Cardiac muscle cell (in vitro differentiated cells and primary cell): Measurements from ENCODE around the gene SPRN. TPM values are rescaled to one million over a fixed set of nuclear protein-coding genes. Genes with fewer than 3 reads are reported as not detected.
A peak's percentile ranks its signal among the peaks of the same experiment; 100 is the strongest.

ENCODE experiments used
- DNase-seq, 2 donors: peaks; one replicate each; pipeline versions ENCODE4 v3.0.0 to v3.0.0-alpha.2; 2010 to 2017; ENCODE audit warnings: low read depth in 1 of 2, low spot score in 1 of 2
- H3K27ac ChIP-seq: fragments of 200-600 bp; sonication (generic); 2 replicates; pipeline ENCODE4 v1.5.1; 2016
- H3K27me3 ChIP-seq: fragments of 200-600 bp; sonication (generic); 2 replicates; pipeline ENCODE4 v1.6.0; 2016; ENCODE audit warnings: control low read depth
- H3K36me3 ChIP-seq: fragments of 200-600 bp; sonication (generic); 2 replicates; pipeline ENCODE4 v1.5.1; 2016; ENCODE audit warnings: control low read depth
- H3K4me1 ChIP-seq: fragments of 200-600 bp; sonication (generic); 2 replicates; pipeline ENCODE4 v1.8.1; 2017; ENCODE audit warnings: low read depth, mild to moderate bottlenecking, mixed run types
- H3K4me3 ChIP-seq: fragments of 200-600 bp; sonication (generic); 2 replicates; pipeline ENCODE4 v1.5.1; 2016; ENCODE audit warnings: mild to moderate bottlenecking
- H3K9me3 ChIP-seq: fragments of 200-600 bp; sonication (generic); 2 replicates; pipeline ENCODE4 v1.5.1; 2017; ENCODE audit warnings: low read depth, mild to moderate bottlenecking, control low read depth
- CTCF ChIP-seq: IDR thresholded peaks from 2 replicates; pipeline ENCODE4 v1.5.1; 2012; ENCODE audit warnings: low read depth, mild to moderate bottlenecking, low read length
- polyA plus RNA-seq: library from polyadenylated mRNA; unstranded; fragments of >200 nt; fragmentation: Nextera tagmentation; extraction: Ambion mirVana; gene quantifications from 2 replicates; pipeline ENCODE4 v1.2.1, GENCODE V29; 2016
- total RNA-seq: library from RNA; depleted of rRNA; stranded (reverse); fragments of >200 nt; gene quantifications from 2 replicates; pipeline ENCODE4 v1.2.3, GENCODE V29; 2016

The SPRN gene
- total and polyA plus RNA-seq, 2 experiments from 2014 or later = 0.33 to 2.3 TPM

GRCh38 chr10:133393401-133394063, 30.9 kb downstream of the SPRN start:
- no peaks in the 10 kb centered on the region for H3K27me3 ChIP-seq
- peaks cover 8% of the 10 kb centered on the region for H3K4me1 ChIP-seq
- no peak for TF ChIP-seq CTCF
- peak overlapping the region; percentile 91 for H3K4me3 ChIP-seq
- DNase-seq = peak in 1 of 2 donors; percentile 9
- no peaks in the 10 kb centered on the region for H3K9me3 ChIP-seq
- H3K36me3 ChIP-seq = peaks cover 17% of the 10 kb centered on the region
- H3K27ac ChIP-seq = no peak overlapping the region

DNA sequence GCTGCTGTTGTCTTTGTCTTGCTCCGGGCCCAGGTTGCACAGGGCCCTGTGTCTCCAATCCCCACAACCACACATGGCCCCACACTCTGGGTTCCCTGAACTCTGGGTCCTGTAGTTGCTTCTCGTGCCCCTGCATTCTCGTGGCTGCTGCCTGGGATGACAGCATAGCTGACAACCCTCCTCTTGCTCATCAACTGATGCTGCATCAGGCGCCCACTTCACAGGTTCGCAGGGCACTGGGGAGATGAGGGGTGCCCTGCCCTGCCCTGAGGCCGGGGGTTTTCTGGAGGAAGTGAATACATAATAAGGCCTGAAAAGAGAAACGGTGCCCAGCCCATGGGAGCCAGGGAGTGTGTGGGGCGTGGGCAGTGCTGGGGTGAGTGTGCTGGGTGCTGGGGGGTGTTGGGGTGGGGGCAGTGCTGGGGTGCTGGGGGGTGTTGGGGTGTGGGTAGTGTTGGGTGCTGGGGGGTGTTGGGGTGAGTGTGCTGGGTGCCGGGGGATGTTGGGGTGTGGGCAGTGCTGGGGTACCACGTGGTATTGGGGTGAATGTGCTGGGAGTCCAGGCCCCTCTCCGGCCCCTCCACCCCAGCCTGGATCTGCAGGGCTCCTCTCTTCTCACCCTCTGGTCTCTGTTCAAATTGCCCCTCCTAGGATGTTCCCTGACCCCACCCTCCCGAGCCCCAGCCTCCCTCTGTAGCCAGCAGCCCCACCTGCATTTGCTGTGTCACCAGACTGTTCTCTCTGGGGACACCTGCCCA, 32.5 kb downstream of the SPRN start:
- H3K27me3 ChIP-seq = no peaks in the 10 kb centered on the region
- no peak overlapping the region for H3K4me3 ChIP-seq
- H3K4me1 ChIP-seq = peaks cover 8% of the 10 kb centered on the region
- H3K9me3 ChIP-seq = no peaks in the 10 kb centered on the region
- H3K36me3 ChIP-seq = peaks cover 10% of the 10 kb centered on the region
- TF ChIP-seq CTCF = no peak
- no peak overlapping the region for H3K27ac ChIP-seq
- DNase-seq = no peak

DNA sequence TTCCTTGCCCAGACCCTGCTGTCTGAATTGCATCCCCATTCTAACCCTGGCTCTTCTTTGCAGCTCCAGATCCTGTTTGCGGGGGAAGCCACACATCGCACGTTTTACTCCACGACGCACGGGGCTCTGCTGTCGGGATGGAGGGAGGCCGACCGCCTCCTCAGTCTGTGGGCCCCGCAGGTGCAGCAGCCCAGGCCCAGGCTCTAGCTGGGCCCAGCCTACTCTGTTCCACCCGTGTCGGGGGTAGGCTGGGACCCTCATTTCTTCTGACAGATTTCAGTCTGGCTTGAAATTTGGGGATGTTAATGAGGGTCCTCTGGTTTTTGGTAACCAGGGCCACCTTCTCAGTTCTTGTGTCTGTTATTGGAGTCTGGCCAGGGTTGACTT, 33.2 kb downstream of the SPRN start:
- TF ChIP-seq CTCF = no peak
- Histone ChIP-seq H3K4me1 (peaks cover 8% of the 10 kb centered on the region), H3K27me3 (no peaks in the 10 kb centered on the region), H3K36me3 (peaks cover 9% of the 10 kb centered on the region), H3K4me3 (no peak overlapping the region), H3K27ac (no peak overlapping the region), H3K9me3 (no peaks in the 10 kb centered on the region)
- DNase-seq = no peak

DNA sequence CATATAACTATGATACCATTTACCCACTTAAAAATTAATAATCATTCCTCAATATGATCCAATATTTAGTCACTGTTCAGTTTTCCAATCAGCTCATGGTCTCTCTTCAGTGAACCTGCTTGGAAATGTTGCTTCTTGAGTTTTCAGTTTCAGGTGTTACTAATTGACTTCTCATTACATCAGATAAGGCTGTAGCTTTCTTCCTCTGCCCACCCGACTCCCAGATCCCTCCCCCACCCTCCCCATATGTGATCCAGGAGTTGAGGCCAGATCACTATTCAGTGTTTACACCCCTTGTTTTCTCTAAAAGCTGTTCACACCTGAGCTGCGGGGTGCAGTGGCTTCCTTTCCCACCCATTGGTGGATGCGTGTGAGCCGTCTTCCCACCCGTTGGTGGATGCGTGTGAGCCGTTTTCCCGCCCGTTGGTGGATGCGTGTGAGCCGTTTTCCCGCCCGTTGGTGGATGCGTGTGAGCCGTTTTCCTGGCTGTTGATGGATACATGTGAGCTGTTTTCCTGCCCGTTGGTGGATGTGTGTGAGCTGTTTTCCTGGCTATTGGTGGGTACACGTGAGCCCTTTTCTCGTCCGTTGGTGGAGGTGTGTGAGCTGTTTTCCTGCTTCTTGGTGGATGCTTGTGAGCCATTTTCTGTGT, 33.7 kb downstream of the SPRN start:
- peaks cover 4% of the 10 kb centered on the region for H3K36me3 ChIP-seq
- no peak overlapping the region for H3K4me3 ChIP-seq
- peaks cover 8% of the 10 kb centered on the region for H3K4me1 ChIP-seq
- no peak overlapping the region for H3K27ac ChIP-seq
- no peak for DNase-seq
- H3K27me3 ChIP-seq = no peaks in the 10 kb centered on the region
- no peaks in the 10 kb centered on the region for H3K9me3 ChIP-seq
- TF ChIP-seq CTCF = no peak

- Histone ChIP-seq H3K4me3 (no peak overlapping the region), H3K9me3 (no peaks in the 10 kb centered on the region), H3K27ac (no peak overlapping the region), H3K27me3 (no peaks in the 10 kb centered on the region), H3K4me1 (peaks cover 2% of the 10 kb centered on the region), H3K36me3 (peaks cover 4% of the 10 kb centered on the region)
- DNase-seq = no peak
- TF ChIP-seq CTCF = no peak
Measured at GRCh38 chr10:133388973-133389818, 35.2 kb downstream of the SPRN start.
